Ectodermal cell (in vitro differentiated cells): Measurements from ENCODE around the gene ADTRP.
"Not testable (repeated sequence)": the region's sequence is repeated elsewhere in the genome, so short reads cannot be mapped to it uniquely, and the experiment has no call there.

Experiments
- H3K27ac ChIP-seq: 2 replicates; pipeline ENCODE4 v1.7.0; 2013; ENCODE audit warnings: mild to moderate bottlenecking, low read depth, low read length; ENCODE audit not compliant: insufficient read depth, poor library complexity, severe bottlenecking
- H3K27me3 ChIP-seq: 2 replicates; pipeline ENCODE4 v1.7.0; 2013; ENCODE audit warnings: mild to moderate bottlenecking, low read length; ENCODE audit not compliant: insufficient read depth, control insufficient read depth, poor library complexity, severe bottlenecking
- H3K36me3 ChIP-seq: one replicate; pipeline ENCODE4 v1.7.0; 2013; ENCODE audit warnings: low read length; ENCODE audit not compliant: control insufficient read depth, insufficient read depth
- H3K4me1 ChIP-seq: one replicate; pipeline ENCODE4 v1.7.0; 2013; ENCODE audit warnings: low read length; ENCODE audit not compliant: control insufficient read depth, insufficient read depth
- H3K4me3 ChIP-seq: 2 replicates; pipeline ENCODE4 v1.7.0; 2013; ENCODE audit warnings: low read depth, low read length, control low read depth; ENCODE audit not compliant: insufficient read depth
- H3K9me3 ChIP-seq: 2 replicates; pipeline ENCODE4 v1.7.0; 2013; ENCODE audit warnings: mild to moderate bottlenecking, low read length, moderate library complexity; ENCODE audit not compliant: control insufficient read depth
- WGBS, 2 experiments: methylation state at CpG; one replicate each; pipeline ENCODE4 v1.1.7; 2013; ENCODE audit warnings: missing lambda C conversion rate in 2 of 2; 5-methylcytosine and 5-hydroxymethylcytosine counted together

The ADTRP gene

DNA sequence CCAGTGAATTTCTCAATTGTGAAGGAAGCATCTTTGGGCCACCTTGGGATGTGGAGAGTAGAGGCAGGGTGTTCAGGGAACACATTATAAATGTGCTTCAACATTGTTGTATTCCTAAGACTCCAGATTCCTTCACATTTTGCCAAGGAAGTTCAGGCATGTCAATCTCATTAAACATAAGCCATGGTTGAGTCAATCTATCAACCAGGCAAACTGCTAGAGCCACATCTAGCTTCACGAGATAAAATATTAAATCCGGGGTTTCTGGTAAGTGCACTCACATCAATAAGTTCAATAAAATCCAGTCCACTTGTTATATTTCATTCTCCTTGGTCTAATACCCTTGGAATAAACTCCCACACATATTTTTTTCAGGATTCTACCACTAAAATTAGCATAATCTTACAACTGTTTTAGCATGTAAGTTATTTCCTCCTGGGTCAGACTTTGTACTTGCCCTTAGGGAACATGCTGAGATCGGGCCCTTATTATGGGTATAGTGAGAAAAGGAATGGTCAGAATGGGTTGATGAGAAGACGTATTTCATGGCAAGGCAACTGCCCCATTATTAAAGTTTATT lies 93.6 kb downstream of the ADTRP start:
- no peak overlapping the region for H3K27ac ChIP-seq
- no peak overlapping the region for H3K4me3 ChIP-seq
- 94 to 98% methylated on average over 4 of the region's 4 CpGs for WGBS, 2 experiments
- H3K4me1 ChIP-seq: peaks cover 8% of the 10 kb centered on the region
- H3K36me3 ChIP-seq: no peaks in the 10 kb centered on the region
- H3K9me3 ChIP-seq: no peaks in the 10 kb centered on the region
- no peaks in the 10 kb centered on the region for H3K27me3 ChIP-seq

DNA sequence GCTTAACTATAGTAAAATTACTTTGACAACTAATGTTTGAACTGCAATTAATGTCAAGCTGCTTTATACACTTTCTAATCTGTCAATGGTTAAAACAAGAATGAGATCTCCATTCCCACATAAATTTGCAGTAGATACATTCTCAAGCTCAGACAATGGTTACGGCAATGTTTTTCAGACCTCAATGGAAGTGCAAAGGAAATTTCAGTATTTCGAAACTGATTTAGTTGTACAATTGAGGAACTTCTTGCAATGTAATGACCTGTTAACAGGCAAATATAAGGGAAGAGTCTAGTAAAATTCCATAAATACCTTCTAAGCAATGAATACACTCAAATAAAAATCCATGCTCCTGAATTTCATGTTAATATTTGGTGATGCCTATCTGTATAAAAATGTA lies 94.7 kb downstream of the ADTRP start:
- H3K36me3 ChIP-seq: no peaks in the 10 kb centered on the region
- no peaks in the 10 kb centered on the region for H3K9me3 ChIP-seq
- peaks cover 8% of the 10 kb centered on the region for H3K4me1 ChIP-seq
- no peaks in the 10 kb centered on the region for H3K27me3 ChIP-seq
- 93% methylated on average over 2 of the region's 2 CpGs for WGBS, 2 experiments
- no peak overlapping the region for H3K27ac ChIP-seq
- H3K4me3 ChIP-seq: no peak overlapping the region

DNA sequence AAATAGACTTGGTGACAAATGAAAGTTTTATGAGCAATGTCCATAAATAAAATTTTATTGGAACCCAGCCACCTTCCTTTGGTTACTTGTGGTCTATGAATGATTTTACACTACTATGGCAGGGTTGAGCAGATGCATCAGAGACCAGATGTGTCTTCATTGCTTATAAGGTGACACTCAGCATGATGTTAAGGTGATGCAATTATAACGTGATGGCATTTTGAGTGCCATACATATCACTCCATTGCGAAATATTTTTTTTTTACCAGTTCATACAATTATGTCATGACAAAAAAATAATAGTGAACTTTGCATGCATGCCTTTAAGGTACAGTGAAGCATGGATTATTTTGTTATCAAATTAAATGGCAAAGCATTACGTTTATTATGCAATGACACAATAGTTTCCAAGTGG lies 96.0 kb downstream of the ADTRP start:
- Histone ChIP-seq H3K27ac (no peak overlapping the region), H3K4me3 (no peak overlapping the region), H3K36me3 (no peaks in the 10 kb centered on the region), H3K9me3 (no peaks in the 10 kb centered on the region), H3K4me1 (peaks cover 3% of the 10 kb centered on the region), H3K27me3 (no peaks in the 10 kb centered on the region)
- 97 to 100% methylated on average over 1 to 2 of the region's 3 CpGs for WGBS, 2 experiments

DNA sequence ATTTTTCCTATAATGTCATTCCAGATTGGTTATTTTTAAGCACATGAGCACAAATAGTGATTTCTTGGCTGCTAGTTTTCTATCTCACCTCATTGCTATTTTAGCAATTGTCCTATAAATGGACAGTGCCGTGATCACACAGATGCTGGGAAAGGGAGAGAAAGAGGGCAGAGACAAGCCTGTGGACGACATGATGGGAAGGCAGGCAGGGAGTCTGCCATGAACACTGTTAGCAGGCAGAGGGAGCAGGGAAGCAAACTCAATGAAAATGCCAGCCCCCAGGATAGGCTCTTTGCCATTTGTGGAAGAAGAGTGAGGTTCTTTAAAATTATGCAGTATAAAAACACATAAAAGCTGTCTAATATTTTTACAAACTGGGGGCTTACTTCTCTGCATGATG lies 96.8 kb downstream of the ADTRP start:
- Histone ChIP-seq H3K27ac (no peak overlapping the region), H3K4me3 (no peak overlapping the region), H3K27me3 (no peaks in the 10 kb centered on the region), H3K4me1 (no peaks in the 10 kb centered on the region), H3K36me3 (no peaks in the 10 kb centered on the region), H3K9me3 (no peaks in the 10 kb centered on the region)
- 90 to 91% methylated on average over 2 of the region's 2 CpGs for WGBS, 2 experiments

DNA sequence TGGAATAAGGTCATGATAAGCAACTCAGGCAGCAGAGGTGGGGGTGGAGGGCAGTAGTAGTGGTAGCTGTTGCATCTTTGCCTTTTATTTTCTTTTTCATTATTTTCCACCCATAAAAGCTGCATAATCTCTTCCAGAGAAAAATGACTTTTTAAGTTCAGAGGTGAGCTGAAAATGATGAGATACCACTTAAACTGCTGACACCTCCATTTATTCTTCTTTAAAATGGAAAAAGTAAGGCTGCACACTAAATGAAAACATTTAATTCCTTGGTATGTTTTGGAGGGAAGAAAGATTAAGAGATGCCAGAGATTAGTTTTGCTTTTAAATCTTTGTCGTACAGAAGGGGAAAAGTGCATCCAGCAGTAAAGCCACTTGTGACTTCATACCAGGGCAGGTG lies 97.2 kb downstream of the ADTRP start:
- WGBS, 2 experiments: 92 to 95% methylated on average over 1 of the region's 1 CpG
- no peaks in the 10 kb centered on the region for H3K4me1 ChIP-seq
- no peaks in the 10 kb centered on the region for H3K36me3 ChIP-seq
- no peaks in the 10 kb centered on the region for H3K27me3 ChIP-seq
- no peak overlapping the region for H3K27ac ChIP-seq
- no peak overlapping the region for H3K4me3 ChIP-seq
- no peaks in the 10 kb centered on the region for H3K9me3 ChIP-seq

DNA sequence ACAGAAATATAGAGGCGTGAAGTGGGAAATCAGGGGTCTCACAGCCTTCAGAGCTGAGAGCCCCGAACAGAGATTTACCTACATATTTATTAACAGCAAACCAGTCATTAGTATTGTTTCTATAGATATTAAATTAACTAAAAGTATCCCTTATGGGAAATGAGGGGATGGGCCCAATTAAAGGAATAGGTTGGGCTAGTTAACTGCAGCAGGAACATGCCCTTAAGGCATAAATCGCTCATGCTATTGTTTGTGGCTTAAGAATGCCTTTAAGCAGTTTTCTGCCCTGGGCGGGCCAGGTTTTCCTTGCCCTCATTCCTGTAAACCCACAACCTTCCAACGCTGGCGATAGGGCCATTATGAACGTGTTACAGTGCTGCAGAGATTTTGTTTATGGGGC lies 98.1 kb downstream of the ADTRP start:
- H3K27ac ChIP-seq, H3K27me3 ChIP-seq, H3K9me3 ChIP-seq, H3K36me3 ChIP-seq, H3K4me1 ChIP-seq, H3K4me3 ChIP-seq: not testable (repeated sequence)
- WGBS, 2 experiments: 88 to 92% methylated on average over 5 to 6 of the region's 7 CpGs

DNA sequence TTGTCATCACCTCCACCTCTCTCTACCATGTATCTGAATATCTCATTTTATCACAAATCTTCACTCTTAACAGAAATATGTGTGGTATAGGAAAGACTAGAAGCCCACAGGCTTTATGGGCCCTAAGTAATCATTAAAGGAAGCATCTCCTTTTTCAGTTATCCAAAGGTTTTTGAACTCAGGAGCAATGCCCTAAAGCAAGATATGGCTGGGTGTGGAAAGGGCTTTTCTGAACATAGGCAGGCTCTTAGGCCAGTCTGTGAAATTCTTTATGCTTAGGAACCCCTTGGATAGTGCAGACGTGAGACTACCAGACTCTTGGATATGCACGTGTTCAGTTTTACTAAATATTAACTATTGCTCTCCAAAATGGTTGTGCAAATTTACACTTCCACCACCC lies 99.5 kb downstream of the ADTRP start:
- no peak overlapping the region for H3K4me3 ChIP-seq
- H3K9me3 ChIP-seq: no peaks in the 10 kb centered on the region
- H3K27ac ChIP-seq: no peak overlapping the region
- 95 to 96% methylated on average over 2 of the region's 2 CpGs for WGBS, 2 experiments
- no peaks in the 10 kb centered on the region for H3K4me1 ChIP-seq
- H3K36me3 ChIP-seq: no peaks in the 10 kb centered on the region
- H3K27me3 ChIP-seq: no peaks in the 10 kb centered on the region

DNA sequence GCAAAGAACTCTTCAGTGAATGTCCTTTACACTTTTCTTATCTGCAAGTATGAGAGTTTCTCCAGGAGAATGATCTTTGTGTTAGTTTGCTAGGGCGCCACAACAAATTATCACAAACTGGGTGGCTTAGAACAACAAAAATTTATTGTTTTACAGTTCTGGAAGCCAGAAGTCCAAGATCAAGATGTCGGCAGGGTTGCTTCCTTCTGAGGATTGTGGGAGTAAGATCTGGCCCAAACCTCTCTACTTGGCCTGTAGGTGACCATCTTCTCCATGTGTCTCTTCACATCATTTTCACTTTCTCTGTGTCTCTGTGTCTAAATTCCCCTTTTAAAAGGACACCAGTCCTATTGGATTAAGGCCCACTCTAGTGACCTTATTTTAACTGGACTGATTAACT lies 103.0 kb downstream of the ADTRP start:
- Histone ChIP-seq H3K27me3 (no peaks in the 10 kb centered on the region), H3K4me1 (no peaks in the 10 kb centered on the region), H3K27ac (no peak overlapping the region), H3K36me3 (no peaks in the 10 kb centered on the region), H3K4me3 (no peak overlapping the region), H3K9me3 (no peaks in the 10 kb centered on the region)
- WGBS, 2 experiments: 91 to 94% methylated on average over 2 of the region's 2 CpGs

DNA sequence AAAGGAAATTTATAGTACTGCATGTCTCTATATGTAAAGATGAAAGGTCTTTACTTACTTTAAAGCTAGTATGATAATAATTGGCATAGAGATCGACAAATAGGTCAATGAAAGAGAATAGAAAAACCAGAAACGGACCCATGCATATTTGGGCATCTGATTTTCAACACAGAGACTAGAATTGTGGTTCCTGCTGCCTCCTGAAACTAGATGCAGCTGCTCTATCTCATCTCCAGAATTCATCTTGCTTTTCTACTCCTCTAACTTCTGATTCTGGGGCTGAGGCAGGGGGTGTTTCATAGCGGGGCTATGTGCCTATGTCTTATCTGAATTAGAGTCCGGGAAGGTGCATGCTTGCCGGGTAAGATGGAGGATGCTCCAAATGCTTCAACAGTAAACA lies 105.9 kb downstream of the ADTRP start:
- Histone ChIP-seq H3K4me1 (no peaks in the 10 kb centered on the region), H3K9me3 (no peaks in the 10 kb centered on the region), H3K27ac (no peak overlapping the region), H3K27me3 (no peaks in the 10 kb centered on the region), H3K4me3 (no peak overlapping the region), H3K36me3 (no peaks in the 10 kb centered on the region)
- WGBS, 2 experiments: 91 to 94% methylated on average over 5 of the region's 5 CpGs

DNA sequence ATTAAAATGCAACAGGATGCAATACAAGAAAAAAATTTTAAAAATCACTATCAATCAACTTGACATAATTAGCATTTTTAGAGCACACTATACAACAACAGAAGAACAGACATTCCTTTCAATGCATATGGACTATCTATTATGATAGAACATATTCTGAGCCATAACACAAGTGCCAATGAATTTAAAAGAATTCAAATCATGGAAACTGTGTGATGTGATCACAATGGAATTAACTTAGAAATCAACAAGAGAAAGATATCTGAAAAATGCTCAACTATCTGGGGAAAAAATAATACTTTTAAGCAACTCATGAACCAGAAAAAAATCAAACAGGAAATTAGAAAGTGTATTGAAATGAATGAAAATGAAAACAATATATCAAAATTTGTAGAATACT lies 106.3 kb downstream of the ADTRP start:
- Histone ChIP-seq H3K9me3 (no peaks in the 10 kb centered on the region), H3K4me3 (no peak overlapping the region)

DNA sequence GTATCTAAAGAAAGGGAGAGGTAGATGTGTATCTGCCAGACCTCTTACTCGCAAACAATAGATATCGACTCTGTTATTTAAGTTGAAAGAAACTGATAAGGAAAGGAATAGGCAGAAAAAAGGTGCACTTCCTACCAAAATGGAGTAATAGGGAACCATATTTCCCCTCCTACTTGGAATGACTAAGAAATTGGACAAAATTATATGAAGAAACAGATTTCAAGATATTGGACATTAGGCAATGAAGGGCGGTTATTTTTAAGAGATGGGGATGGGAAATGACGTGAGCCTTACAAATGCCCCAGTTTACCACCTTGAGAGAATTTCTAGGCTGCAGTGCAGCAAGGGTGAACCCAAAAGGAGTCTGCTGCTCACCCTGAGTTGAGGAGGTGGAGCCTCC lies 108.9 kb downstream of the ADTRP start:
- no peaks in the 10 kb centered on the region for H3K36me3 ChIP-seq
- no peaks in the 10 kb centered on the region for H3K27me3 ChIP-seq
- H3K9me3 ChIP-seq: no peaks in the 10 kb centered on the region
- no peaks in the 10 kb centered on the region for H3K4me1 ChIP-seq
- no peak overlapping the region for H3K4me3 ChIP-seq
- H3K27ac ChIP-seq: no peak overlapping the region
- WGBS, 2 experiments: 91 to 98% methylated on average over 4 of the region's 4 CpGs

More for the DNA sequence above, 106.3 kb downstream of the ADTRP start:
- H3K27me3 ChIP-seq: no peaks in the 10 kb centered on the region
- no peaks in the 10 kb centered on the region for H3K36me3 ChIP-seq
- H3K4me1 ChIP-seq: no peaks in the 10 kb centered on the region
- no peak overlapping the region for H3K27ac ChIP-seq
